Large intestine (tissue), 3 donors: ENCODE data around the gene KCNN1. TPM values are rescaled to one million over a fixed set of nuclear protein-coding genes. Genes with fewer than 3 reads are reported as not detected.
A peak's percentile ranks its signal among the peaks of the same experiment; 100 is the strongest.

Experiments
- DNase-seq, 2 donors: peaks; one replicate each; pipeline versions ENCODE4 v3.0.0 to v3.0.0-alpha.2; 2013
- H3K27ac ChIP-seq: one replicate; pipeline ENCODE4 v1.5.1; 2013; ENCODE audit warnings: low read length
- H3K27me3 ChIP-seq: 2 replicates; pipeline ENCODE4 v1.6.1; 2013; ENCODE audit warnings: low read length; ENCODE audit not compliant: control insufficient read depth, insufficient read depth
- H3K36me3 ChIP-seq: 2 replicates; pipeline ENCODE4 v1.6.1; 2013; ENCODE audit warnings: low read length; ENCODE audit not compliant: control insufficient read depth, insufficient read depth
- H3K4me1 ChIP-seq: one replicate; pipeline ENCODE4 v1.6.1; 2013; ENCODE audit warnings: low read length; ENCODE audit not compliant: control insufficient read depth, insufficient read depth
- H3K4me3 ChIP-seq: one replicate; pipeline ENCODE4 v1.5.1; 2013; ENCODE audit warnings: low read length
- H3K9me3 ChIP-seq: one replicate; pipeline ENCODE4 v1.6.1; 2013; ENCODE audit warnings: mild to moderate bottlenecking, low read depth, low read length, moderate library complexity; ENCODE audit not compliant: control insufficient read depth
- WGBS: methylation state at CpG from one replicate; pipeline ENCODE4 v1.1.5; 2013; ENCODE audit warnings: low lambda C conversion rate; ENCODE audit not compliant: insufficient coverage; 5-methylcytosine and 5-hydroxymethylcytosine counted together
- polyA plus RNA-seq: library from polyadenylated mRNA; unstranded; fragments of 120-200 nt; gene quantifications from one replicate; pipeline ENCODE4 v1.2.1, GENCODE V29; 2013

KCNN1 gene
- polyA plus RNA-seq, 1 donor = 1.1 TPM

DNA sequence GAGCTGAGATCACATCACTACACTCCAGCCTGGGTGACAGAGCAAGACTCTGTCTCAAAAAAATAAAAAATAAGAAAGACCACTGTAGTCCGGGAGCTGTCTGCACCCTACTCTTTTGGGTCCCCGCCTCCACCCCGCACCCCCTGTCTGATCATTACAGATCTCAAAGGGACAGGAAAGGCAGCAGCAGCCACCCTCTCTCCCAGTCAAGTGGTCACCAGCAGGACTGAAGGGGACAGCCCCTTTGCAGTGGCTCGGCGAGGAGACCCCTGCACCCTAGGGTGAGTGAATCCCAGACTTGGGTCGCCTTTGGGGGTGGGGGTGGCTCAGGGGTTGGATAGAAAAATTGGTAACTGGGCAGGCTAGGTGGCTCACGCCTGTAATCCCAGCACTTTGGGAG lies 12.5 kb upstream of the KCNN1 start:
- Histone ChIP-seq H3K27me3 (peaks cover 64% of the 10 kb centered on the region), H3K9me3 (peaks cover 10% of the 10 kb centered on the region), H3K27ac (no peak overlapping the region), H3K36me3 (no peaks in the 10 kb centered on the region), H3K4me1 (peaks cover 25% of the 10 kb centered on the region), H3K4me3 (no peak overlapping the region)
- no CpG with 5 or more reads among the region's 7 CpGs for WGBS
- no peak for DNase-seq

DNA sequence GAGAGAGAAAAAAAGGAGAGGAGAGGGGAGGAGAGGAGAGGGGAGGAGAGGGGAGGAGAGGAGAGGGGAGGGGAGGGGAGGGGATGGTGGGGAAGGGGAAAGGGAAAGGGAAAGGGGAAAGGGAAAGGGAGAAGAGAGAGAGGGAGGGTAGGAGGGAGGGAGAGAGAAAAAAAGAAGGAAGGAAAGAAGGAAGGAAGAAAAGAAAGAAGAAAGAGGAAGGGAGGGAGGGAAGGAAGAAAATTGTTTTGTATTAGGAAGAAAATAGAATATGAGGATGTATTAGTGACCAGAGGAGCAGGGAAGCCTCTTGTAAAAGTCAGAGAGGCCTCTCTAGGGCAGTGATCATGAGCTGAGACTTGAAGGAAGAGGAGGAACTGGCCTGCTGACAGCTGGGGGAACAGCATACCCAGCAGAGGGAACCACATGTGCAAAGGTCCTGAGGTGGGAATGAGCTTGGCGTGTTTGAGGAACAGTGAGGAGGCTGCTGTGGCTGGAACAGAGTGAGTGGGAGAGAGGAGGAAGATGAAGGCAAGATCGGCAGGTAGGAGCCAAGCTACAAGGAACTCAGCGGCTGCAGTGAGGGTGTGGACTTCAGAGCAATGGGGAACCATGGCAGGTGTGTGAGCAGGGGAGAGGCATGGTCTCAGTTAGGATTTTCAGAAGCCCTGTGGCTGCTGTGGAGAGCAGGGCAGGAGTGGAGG lies 9.6 kb upstream of the KCNN1 start:
- Histone ChIP-seq H3K9me3 (no peaks in the 10 kb centered on the region), H3K27me3 (peaks cover 37% of the 10 kb centered on the region), H3K27ac (no peak overlapping the region), H3K4me3 (no peak overlapping the region), H3K4me1 (peaks cover 4% of the 10 kb centered on the region), H3K36me3 (no peaks in the 10 kb centered on the region)
- WGBS = no CpG with 5 or more reads among the region's 3 CpGs
- no peak for DNase-seq

DNA sequence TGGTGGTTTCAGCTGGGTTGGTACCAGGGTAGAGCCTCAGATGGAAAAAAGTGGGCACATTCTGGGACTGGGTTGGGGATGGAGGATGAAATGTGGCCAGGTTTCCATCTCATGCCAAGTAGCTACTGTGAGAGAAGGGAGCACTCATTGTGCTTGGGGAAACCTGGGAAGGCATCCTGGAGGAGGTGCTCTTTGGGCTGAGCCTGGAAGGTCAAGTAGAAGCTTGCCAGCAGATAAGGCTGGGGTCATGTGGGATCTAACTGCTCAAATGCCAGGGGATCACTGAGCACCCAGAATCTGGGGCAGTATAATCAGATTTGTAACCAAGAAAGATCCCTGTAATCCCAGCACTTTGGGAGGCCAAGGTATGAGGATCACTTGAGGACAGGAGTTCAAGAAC lies 9.0 kb upstream of the KCNN1 start:
- H3K27me3 ChIP-seq = peaks cover 31% of the 10 kb centered on the region
- H3K4me1 ChIP-seq = no peaks in the 10 kb centered on the region
- H3K4me3 ChIP-seq = no peak overlapping the region
- no peaks in the 10 kb centered on the region for H3K36me3 ChIP-seq
- H3K9me3 ChIP-seq = no peaks in the 10 kb centered on the region
- no peak overlapping the region for H3K27ac ChIP-seq
- DNase-seq = no peak

DNA sequence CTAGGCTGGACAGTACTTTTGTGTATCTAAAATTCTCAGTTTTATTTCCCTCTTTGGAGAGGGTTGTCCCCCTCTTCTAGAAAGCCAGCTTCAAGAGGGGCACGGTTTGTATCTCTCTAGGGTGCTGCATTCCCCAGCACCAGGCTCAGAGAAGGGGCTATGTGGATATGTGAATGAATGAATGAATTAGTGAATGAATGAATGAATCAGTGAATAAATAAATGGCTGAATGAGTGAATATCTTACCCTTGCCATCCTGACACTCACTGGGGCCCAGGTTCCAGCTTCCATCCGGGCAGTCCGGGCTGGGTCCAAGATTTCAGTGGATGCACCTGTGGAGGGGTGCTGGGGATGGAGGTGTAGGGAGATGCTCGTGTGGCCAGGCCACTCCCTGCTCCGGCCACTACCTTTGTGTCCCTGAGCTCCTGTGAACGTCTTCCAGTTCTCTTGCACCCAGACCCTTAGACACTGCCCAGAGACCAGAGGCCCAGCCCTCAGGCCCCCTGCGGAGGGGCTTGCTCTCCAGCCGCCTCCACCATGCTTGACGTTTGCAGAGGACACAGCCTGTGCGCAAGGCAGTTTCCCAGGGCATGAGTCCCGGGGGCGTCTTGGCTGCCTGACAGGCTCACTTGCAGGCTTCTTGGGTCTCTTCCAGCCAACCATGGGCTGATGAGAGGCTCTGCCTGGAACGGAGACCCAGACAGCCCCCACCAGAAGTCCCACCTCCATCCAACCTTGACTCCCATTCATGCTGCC lies 2.8 kb upstream of the KCNN1 start:
- no CpG with 5 or more reads among the region's 13 CpGs for WGBS
- peaks cover 8% of the 10 kb centered on the region for H3K4me1 ChIP-seq
- H3K27me3 ChIP-seq = peaks cover 23% of the 10 kb centered on the region

DNA sequence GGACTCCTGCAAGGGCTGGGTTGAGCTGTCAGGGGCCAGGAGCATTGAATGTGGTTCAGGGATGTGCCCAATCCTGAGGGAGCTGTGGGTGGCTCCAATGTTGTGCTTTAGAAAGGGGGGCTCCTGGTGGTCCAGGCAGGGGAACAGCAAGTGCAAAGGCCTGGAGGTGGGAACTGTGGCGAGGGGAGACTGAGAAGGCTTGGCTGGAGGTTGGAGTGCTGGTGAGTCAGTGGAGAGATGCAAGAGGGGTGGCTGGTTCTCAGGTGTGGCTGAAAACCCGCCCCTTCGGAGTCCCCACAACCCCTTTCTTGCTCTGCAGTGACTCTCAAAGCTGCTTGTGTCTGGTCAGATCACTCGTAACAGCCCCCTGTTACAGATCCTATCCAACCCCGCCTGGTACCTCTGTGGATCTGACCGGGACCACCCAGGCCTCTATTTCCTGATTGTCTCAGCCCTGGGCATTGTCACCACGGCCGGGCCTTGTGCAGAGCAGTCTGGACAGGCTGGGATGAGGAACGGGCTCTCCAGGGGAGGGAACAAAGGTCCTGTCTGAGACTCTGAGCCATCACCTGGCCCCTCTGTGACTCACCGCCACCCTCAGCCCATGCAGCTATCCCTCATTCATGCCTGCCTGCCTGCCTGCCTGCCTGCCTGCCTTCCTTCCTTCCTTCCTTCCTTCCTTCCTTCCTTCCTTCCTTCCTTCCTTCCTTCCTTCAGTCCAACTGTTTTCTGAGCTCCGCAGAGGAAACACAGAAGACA lies 1.4 kb upstream of the KCNN1 start:
- peaks cover 3% of the 10 kb centered on the region for H3K9me3 ChIP-seq
- H3K27ac ChIP-seq = no peak overlapping the region
- peak; percentile 72 to 86 for DNase-seq
- peaks cover 23% of the 10 kb centered on the region for H3K27me3 ChIP-seq
- H3K4me3 ChIP-seq = no peak overlapping the region
- WGBS = 60% methylated on average over 1 of the region's 11 CpGs
- peaks cover 8% of the 10 kb centered on the region for H3K4me1 ChIP-seq
- H3K36me3 ChIP-seq = no peaks in the 10 kb centered on the region

More for the DNA sequence above, 2.8 kb upstream of the KCNN1 start:
- H3K27ac ChIP-seq = no peak overlapping the region
- no peak for DNase-seq
- no peaks in the 10 kb centered on the region for H3K36me3 ChIP-seq
- H3K9me3 ChIP-seq = peaks cover 3% of the 10 kb centered on the region
- H3K4me3 ChIP-seq = no peak overlapping the region

DNA sequence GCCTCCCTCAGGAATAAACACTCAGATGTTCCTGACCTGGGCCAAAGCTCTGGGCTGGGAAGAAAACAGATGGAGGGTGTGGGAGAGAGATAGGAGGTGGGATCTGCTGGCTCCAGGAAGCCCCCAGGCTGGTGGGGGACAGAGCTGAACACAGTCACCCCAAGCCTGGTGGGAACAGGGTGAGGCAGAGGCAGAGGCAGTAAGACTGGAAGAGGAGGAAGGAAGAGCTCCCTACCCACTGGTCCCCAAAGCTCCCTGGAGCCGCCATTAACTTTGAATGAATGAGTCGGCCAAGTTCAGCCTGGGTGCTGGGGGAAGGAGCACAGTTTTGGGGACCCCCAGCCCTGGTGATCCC lies 801 bp upstream of the KCNN1 start:
- DNase-seq = peak in 1 of 2 donors; percentile 13
- Histone ChIP-seq H3K27ac (no peak overlapping the region), H3K27me3 (peaks cover 23% of the 10 kb centered on the region), H3K36me3 (no peaks in the 10 kb centered on the region), H3K4me1 (peaks cover 8% of the 10 kb centered on the region), H3K9me3 (peaks cover 3% of the 10 kb centered on the region), H3K4me3 (no peak overlapping the region)
- no CpG with 5 or more reads among the region's 2 CpGs for WGBS

DNA sequence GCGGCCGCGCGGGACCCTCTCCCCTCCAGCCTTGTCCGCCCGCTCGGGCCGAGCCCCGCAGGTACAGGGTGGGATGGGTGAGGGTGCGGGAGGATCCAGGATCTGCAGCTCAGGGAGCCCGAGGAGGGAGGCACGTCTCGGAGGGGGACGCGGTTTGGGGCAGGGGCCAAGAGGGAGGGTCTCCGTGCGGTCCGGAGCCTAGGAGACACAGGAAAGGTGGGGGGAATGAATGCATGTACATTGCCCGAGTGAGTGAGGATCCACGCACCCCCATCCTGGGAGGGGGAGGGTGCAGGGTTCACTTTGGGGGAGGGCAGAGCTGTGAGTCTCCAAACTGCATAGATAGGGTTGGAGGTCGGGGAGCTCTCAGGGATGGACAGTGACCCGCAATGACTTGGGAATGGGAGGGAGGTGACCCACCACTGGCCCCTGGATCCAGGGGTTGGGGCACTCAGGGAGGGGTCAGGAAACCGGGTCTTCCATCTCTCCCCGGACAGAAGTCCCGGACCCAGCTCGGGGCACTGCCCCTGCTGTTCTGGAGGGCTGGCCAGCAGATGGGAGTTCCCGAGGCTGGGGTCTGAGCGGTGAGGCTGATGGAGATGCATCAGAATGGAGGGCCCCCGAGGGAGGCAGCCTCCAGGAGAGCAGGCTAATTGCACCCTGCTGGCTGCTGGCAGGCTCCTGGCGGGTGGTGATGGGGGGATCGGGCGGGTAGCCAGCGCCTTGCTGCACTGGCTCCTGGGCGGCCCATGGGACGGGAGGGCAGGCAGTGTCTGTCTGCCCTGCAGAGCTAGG lies 547 bp downstream of the KCNN1 start:
- Histone ChIP-seq H3K4me1 (peaks cover 8% of the 10 kb centered on the region), H3K9me3 (peaks cover 3% of the 10 kb centered on the region), H3K27me3 (peaks cover 23% of the 10 kb centered on the region), H3K27ac (no peak overlapping the region), H3K4me3 (peak overlapping the region; percentile 24), H3K36me3 (no peaks in the 10 kb centered on the region)
- no CpG with 5 or more reads among the region's 35 CpGs for WGBS
- DNase-seq = no peak

DNA sequence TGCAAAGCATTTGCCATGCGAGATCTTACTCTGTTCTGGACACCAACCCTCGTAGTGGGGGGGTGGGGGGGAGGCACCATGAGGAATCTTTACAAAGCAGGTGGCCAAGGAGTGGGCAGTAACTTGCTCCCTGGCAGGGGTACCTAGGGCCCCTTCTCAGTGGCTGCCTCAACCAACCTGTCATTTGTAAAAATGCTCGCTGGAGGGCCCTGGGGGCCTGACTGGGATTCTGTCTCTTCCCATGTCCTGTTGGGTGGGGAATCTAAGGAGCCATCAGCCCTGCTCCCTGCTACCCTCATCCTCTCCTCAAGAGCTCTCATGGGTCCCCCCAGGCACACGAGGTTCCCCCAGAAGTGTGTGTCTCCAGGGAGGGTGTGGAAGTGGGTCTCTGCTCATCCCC lies 1.5 kb downstream of the KCNN1 start:
- H3K36me3 ChIP-seq = no peaks in the 10 kb centered on the region
- peaks cover 8% of the 10 kb centered on the region for H3K4me1 ChIP-seq
- WGBS = no CpG with 5 or more reads among the region's 4 CpGs
- peaks cover 3% of the 10 kb centered on the region for H3K9me3 ChIP-seq
- DNase-seq = no peak
- peaks cover 23% of the 10 kb centered on the region for H3K27me3 ChIP-seq
- no peak overlapping the region for H3K4me3 ChIP-seq
- no peak overlapping the region for H3K27ac ChIP-seq

DNA sequence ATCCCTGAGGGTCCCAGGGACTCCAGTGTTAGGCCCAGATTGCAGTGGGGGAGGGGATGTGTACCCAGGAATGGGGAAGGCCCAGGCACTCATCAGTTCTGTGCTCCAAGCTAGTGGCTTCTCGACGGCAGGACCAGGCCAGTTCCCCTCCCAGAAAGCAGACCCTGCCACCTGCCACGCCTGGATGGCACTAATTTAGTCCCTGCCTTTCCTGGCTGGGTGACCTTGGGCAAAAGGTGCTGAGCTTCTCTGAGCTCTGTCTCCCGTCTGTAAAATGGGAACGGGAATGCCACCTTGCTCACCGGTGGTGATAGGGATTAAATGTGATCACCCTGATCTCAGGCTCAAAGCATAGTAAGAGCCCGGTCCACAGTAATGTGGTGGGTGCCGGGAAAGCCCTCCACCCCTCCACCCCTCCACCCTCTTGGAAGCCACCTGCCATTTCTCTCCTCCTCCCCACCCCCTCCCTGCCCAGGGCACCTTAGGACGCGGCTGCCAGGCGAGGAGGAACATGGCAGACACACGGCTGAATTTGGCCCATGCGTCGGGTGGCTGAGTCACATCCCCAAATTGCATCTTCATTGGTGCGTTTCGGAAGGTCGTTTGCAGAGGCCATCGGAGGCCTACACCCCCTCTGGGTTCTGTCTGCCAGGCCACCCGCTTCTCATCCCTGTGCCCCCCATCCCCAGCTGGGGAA lies 2.3 kb downstream of the KCNN1 start:
- no CpG with 5 or more reads among the region's 19 CpGs for WGBS

More for the DNA sequence above, 2.3 kb downstream of the KCNN1 start:
- H3K4me1 ChIP-seq = peaks cover 8% of the 10 kb centered on the region
- H3K27ac ChIP-seq = no peak overlapping the region
- peaks cover 22% of the 10 kb centered on the region for H3K27me3 ChIP-seq
- DNase-seq = no peak
- no peaks in the 10 kb centered on the region for H3K36me3 ChIP-seq
- H3K9me3 ChIP-seq = peaks cover 3% of the 10 kb centered on the region
- no peak overlapping the region for H3K4me3 ChIP-seq
